HG03354 (cell line): ENCODE measurements around the gene KLLN.
"Not testable (repeated sequence)": the region's sequence is repeated elsewhere in the genome, so short reads cannot be mapped to it uniquely, and the experiment has no call there.

Source experiments
- ATAC-seq: cut with Tn5 transposase; IDR thresholded peaks from one replicate; pipeline ENCODE4 v1.9.1; 2021; ENCODE audit warnings: mild to moderate bottlenecking; ENCODE audit not compliant: unreplicated experiment, poor library complexity, severe bottlenecking

KLLN gene

GRCh38 chr10:87863053-87863943 lies at the start of gene KLLN, which contains the start of gene PTEN:
TSS of gene KLLN (minus strand) at chr10:87863533. CDS start at chr10:87862487, 1,046 bp downstream.
TSS of gene PTEN (plus strand) at chr10:87863625. CDS start at chr10:87864470, 845 bp downstream.
- peak; percentile 38 for ATAC-seq

- not testable (repeated sequence) for ATAC-seq
These were observed 40.1 kb upstream of the KLLN start for GRCh38 chr10:87903396-87903795.

GRCh38 chr10:87897957-87898356 lies 34.6 kb upstream of the KLLN start:
- ATAC-seq, result not testable (repeated sequence)

GRCh38 chr10:87896216-87896615 lies 32.9 kb upstream of the KLLN start:
- no peak for ATAC-seq

- no peak for ATAC-seq
These were observed 32.1 kb upstream of the KLLN start for GRCh38 chr10:87895430-87895829.

GRCh38 chr10:87887548-87888289 lies 24.4 kb upstream of the KLLN start:
- no peak for ATAC-seq

GRCh38 chr10:87887146-87887545 lies 23.8 kb upstream of the KLLN start:
- no peak for ATAC-seq

GRCh38 chr10:87886635-87887034 lies 23.3 kb upstream of the KLLN start:
- ATAC-seq, result no peak

- ATAC-seq, result no peak
These were observed 19.4 kb upstream of the KLLN start for GRCh38 chr10:87882555-87883294.

GRCh38 chr10:87881373-87882059 lies 18.2 kb upstream of the KLLN start:
- ATAC-seq, result not testable (repeated sequence)

GRCh38 chr10:87880336-87880735 lies 17.0 kb upstream of the KLLN start:
- ATAC-seq, result no peak

GRCh38 chr10:87878664-87879459 lies 15.5 kb upstream of the KLLN start:
- no peak for ATAC-seq

- no peak for ATAC-seq
These were observed 12.7 kb upstream of the KLLN start for GRCh38 chr10:87875929-87876571.

- ATAC-seq, result no peak
These were observed 10.3 kb upstream of the KLLN start for GRCh38 chr10:87873656-87874055.

GRCh38 chr10:87872828-87873227 lies 9.5 kb upstream of the KLLN start:
- ATAC-seq, result no peak

GRCh38 chr10:87869773-87870551 lies 6.6 kb upstream of the KLLN start:
- ATAC-seq, result no peak

GRCh38 chr10:87869139-87869538 lies 5.8 kb upstream of the KLLN start:
- not testable (repeated sequence) for ATAC-seq

- ATAC-seq, result no peak
These were observed 4.9 kb upstream of the KLLN start for GRCh38 chr10:87868277-87868676.
